Loucy (cell line): ENCODE results near the gene FLT3LG.

Experiments used
- EZH2phosphoT487 ChIP-seq: fragments of 200-600 bp; IDR thresholded peaks from 2 replicates; pipeline ENCODE4 v1.6.1; 2018; ENCODE audit warnings: antibody characterized with exemption, mild to moderate bottlenecking, moderate library complexity, borderline replicate concordance
- TF ChIP-seq, protein P1 (sequence below): fragments of 200-600 bp; sonication (generic); conservative IDR thresholded peaks from 2 replicates; pipeline ENCODE4 v1.5.1; 2014; ENCODE audit warnings: mild to moderate bottlenecking, antibody characterized with exemption, low read length

DNA sequence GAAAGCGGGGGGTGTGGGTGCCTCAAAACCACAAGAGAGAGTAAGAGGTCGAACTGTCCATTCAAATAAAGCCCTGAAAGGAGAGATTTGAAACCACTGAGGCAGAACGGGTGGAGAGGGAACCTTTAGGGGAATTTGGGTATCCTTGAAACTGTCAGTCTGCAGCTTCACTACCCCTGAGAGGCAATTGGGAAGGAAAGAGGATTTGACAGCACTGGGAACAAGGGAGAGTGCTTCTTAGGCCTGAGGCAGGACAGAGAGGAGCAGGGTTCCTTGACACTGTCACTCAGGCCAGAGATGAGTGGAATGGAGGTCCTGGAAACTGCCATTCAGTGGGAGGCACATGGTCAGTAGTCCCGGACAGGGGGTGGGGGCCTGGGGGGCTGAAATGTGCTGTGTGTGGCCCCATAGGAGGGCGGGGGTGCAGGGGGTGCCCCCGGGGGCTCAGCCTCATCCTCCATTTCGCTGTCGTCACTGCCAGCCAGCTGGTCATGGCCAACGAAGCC is 43.8 kb upstream of the FLT3LG start:
- TF ChIP-seq, protein P1, sequence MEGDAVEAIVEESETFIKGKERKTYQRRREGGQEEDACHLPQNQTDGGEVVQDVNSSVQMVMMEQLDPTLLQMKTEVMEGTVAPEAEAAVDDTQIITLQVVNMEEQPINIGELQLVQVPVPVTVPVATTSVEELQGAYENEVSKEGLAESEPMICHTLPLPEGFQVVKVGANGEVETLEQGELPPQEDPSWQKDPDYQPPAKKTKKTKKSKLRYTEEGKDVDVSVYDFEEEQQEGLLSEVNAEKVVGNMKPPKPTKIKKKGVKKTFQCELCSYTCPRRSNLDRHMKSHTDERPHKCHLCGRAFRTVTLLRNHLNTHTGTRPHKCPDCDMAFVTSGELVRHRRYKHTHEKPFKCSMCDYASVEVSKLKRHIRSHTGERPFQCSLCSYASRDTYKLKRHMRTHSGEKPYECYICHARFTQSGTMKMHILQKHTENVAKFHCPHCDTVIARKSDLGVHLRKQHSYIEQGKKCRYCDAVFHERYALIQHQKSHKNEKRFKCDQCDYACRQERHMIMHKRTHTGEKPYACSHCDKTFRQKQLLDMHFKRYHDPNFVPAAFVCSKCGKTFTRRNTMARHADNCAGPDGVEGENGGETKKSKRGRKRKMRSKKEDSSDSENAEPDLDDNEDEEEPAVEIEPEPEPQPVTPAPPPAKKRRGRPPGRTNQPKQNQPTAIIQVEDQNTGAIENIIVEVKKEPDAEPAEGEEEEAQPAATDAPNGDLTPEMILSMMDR, result no peak
- no peak for TF ChIP-seq EZH2phosphoT487
